K562 (cell line): ENCODE measurements around the gene PDLIM7. TPM values are rescaled to one million over a fixed set of nuclear protein-coding genes. Genes with fewer than 3 reads are reported as not detected.

Experiments
- ARHGAP35 ChIP-seq: fragments of 450-650 bp; IDR thresholded peaks from 2 replicates; pipeline ENCODE4 v1.6.1; 2018; ENCODE audit not compliant: partially characterized antibody
- CBX1 ChIP-seq: sonication (generic); IDR thresholded peaks from 2 replicates; pipeline ENCODE4 v1.6.1; 2016; ENCODE audit warnings: antibody characterized with exemption, low read depth, mild to moderate bottlenecking
- CEBPG ChIP-seq, 3 experiments: fragments of 200-800 bp in 1 of 3; sonication (Bioruptor generic) in 1 of 3; sonication (generic) in 1 of 3; formaldehyde crosslinking in 1 of 3; IDR thresholded peaks in 2 of 3; conservative IDR thresholded peaks in 1 of 3; 2 replicates each; pipeline versions ENCODE4 v1.6.1 to v1.8.0; 2016 to 2022; ENCODE audit warnings: missing compliant biosample characterization in 2 of 3, missing genetic modification characterization in 2 of 3, mild to moderate bottlenecking in 1 of 3, missing genetic modification reagents in 1 of 3
- DACH1 ChIP-seq: fragments of 450-650 bp; IDR thresholded peaks from 2 replicates; pipeline ENCODE4 v1.6.1; 2018; ENCODE audit not compliant: partially characterized antibody
- ETV1 ChIP-seq: fragments of 450-650 bp; conservative IDR thresholded peaks from 2 replicates; pipeline ENCODE4 v1.6.1; 2016; ENCODE audit warnings: missing genetic modification characterization, control low read depth, low read depth, missing compliant biosample characterization
- HNRNPL ChIP-seq: fragments of 200-400 bp; formaldehyde crosslinking; IDR thresholded peaks from 2 replicates; pipeline ENCODE4 v1.6.1; 2017; ENCODE audit warnings: low read depth, mild to moderate bottlenecking, low read length
- IFI16 ChIP-seq: fragments of 250-450 bp; sonication (Bioruptor Pico); IDR thresholded peaks from 2 replicates; pipeline ENCODE4 v2.1.2; 2022; ENCODE audit warnings: mild to moderate bottlenecking, inconsistent platforms
- LCOR ChIP-seq: sonication (generic); formaldehyde crosslinking; IDR thresholded peaks from 2 replicates; pipeline ENCODE4 v1.8.0; 2022; ENCODE audit warnings: mild to moderate bottlenecking, missing genetic modification reagents
- LEF1 ChIP-seq: fragments of 450-650 bp; IDR thresholded peaks from 2 replicates; pipeline ENCODE4 v1.6.1; 2016; ENCODE audit warnings: mild to moderate bottlenecking
- MTA2 ChIP-seq: fragments of 450-650 bp; IDR thresholded peaks from 2 replicates; pipeline ENCODE4 v1.6.1; 2016; ENCODE audit warnings: low read depth
- NEUROD1 ChIP-seq: fragments of 150-350 bp; IDR thresholded peaks from 2 replicates; pipeline ENCODE4 v1.6.1; 2014; ENCODE audit warnings: borderline replicate concordance, low read length, low read depth; ENCODE audit not compliant: partially characterized antibody
- PCBP1 ChIP-seq: fragments of 200-400 bp; formaldehyde crosslinking; IDR thresholded peaks from 2 replicates; pipeline ENCODE4 v1.6.1; 2018; ENCODE audit warnings: mild to moderate bottlenecking, low read depth, low read length; ENCODE audit not compliant: poor library complexity, severe bottlenecking
- RBM14 ChIP-seq: fragments of 200-400 bp; formaldehyde crosslinking; IDR thresholded peaks from 2 replicates; pipeline ENCODE4 v1.6.1; 2018; ENCODE audit warnings: low read depth, mild to moderate bottlenecking, low read length, moderate library complexity, borderline replicate concordance; ENCODE audit not compliant: insufficient read depth
- SMAD3 ChIP-seq: fragments of 450-650 bp; formaldehyde crosslinking; conservative IDR thresholded peaks from 2 replicates; pipeline ENCODE4 v1.4.0; 2020; ENCODE audit warnings: mild to moderate bottlenecking
- THRAP3 ChIP-seq: fragments of 450-650 bp; IDR thresholded peaks from 2 replicates; pipeline ENCODE4 v1.6.1; 2016; ENCODE audit warnings: mild to moderate bottlenecking, inconsistent platforms, borderline replicate concordance
- ZFPM2 ChIP-seq: fragments of 250-450 bp; sonication (Bioruptor Pico); IDR thresholded peaks from 2 replicates; pipeline ENCODE4 v1.5.1; 2022; ENCODE audit warnings: mild to moderate bottlenecking
- ZFX ChIP-seq: sonication (generic); formaldehyde crosslinking; IDR thresholded peaks from 2 replicates; pipeline ENCODE4 v1.8.0; 2022; ENCODE audit warnings: mild to moderate bottlenecking, missing genetic modification reagents, moderate library complexity
- ZNF174 ChIP-seq: fragments of 250-450 bp; sonication (Bioruptor Pico); IDR thresholded peaks from 2 replicates; pipeline ENCODE4 v1.4.0; 2020; ENCODE audit warnings: mild to moderate bottlenecking
- ZNF239 ChIP-seq: fragments of 250-450 bp; sonication (Bioruptor Pico); IDR thresholded peaks from 2 replicates; pipeline ENCODE4 v1.4.0; 2020; ENCODE audit warnings: mild to moderate bottlenecking
- ZNF717 ChIP-seq: fragments of 250-450 bp; sonication (Bioruptor Pico); IDR thresholded peaks from 2 replicates; pipeline ENCODE4 v1.5.0; 2021
- polyA plus RNA-seq, 8 experiments: library from polyadenylated mRNA; depleted of rRNA in 4 of 8; stranded (reverse) in 5 of 8; unstranded in 3 of 8; fragments of >200 nt; fragmentation: Nextera tagmentation in 2 of 8; fragmentation: Illumina TruSeq in 1 of 8; extraction: Ambion mirVana in 2 of 8; extraction: Trizol in 1 of 8; gene quantifications; 2 replicates each; pipeline versions ENCODE4 v1.2.1 to v1.2.3, GENCODE V29; 2011 to 2014; ENCODE audit warnings: inconsistent platforms in 1 of 8, missing spikeins in 1 of 8
- total RNA-seq, 7 experiments: library from RNA; depleted of rRNA in 6 of 7; stranded (reverse); fragments of >200 nt in 6 of 7; fragmentation: Illumina TruSeq in 2 of 7; extraction: Trizol in 2 of 7; gene quantifications; 2 replicates each; pipeline versions ENCODE4 v1.2.1 to v1.2.3, GENCODE V29; 2011 to 2021; ENCODE audit warnings: low replicate concordance in 1 of 7
- TF ChIP-seq, protein P1 (sequence below): fragments of 450-650 bp; IDR thresholded peaks from 2 replicates; pipeline ENCODE4 v1.6.1; 2018; ENCODE audit not compliant: partially characterized antibody
- TF ChIP-seq, protein P2 (sequence below): sonication (generic); formaldehyde crosslinking; IDR thresholded peaks from 2 replicates; pipeline ENCODE4 v1.8.0; 2023; ENCODE audit warnings: mild to moderate bottlenecking, missing genetic modification reagents
- TF ChIP-seq, protein P3 (sequence below), 2 experiments: IDR thresholded peaks; 2 replicates each; pipeline ENCODE4 v1.6.1; 2012; ENCODE audit warnings: improper control_type of control experiment in 2 of 2, low read depth in 2 of 2, low read length in 2 of 2, borderline replicate concordance in 1 of 2

Gene PDLIM7
- total and polyA plus RNA-seq, 9 of the 15 experiments (the other 6 are each of a cell fraction or from before 2014, with no cell fraction given): 2.1 to 124 (median 32.6) TPM

DNA sequence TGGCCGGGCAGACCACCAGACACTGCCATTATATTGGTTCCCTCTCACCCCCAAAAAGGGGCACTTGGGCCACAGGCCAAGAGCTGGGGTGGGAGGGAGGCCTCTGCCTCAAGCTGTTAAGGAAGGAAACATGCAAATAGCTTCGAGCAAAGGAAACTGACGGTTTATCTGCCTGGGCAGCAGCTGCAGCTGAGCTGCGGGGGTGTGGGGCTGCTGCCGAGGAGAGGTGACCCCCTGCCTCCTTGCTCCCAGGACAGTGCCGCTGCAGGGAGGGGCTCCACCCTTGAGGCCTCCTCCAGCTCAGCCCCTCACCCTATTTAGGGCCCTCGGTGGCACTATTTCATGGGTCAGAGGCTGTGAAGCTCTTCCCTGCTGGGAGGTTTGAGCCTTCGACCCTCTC lies 11.4 kb upstream of the PDLIM7 start (continued):
- TF ChIP-seq, protein P1, sequence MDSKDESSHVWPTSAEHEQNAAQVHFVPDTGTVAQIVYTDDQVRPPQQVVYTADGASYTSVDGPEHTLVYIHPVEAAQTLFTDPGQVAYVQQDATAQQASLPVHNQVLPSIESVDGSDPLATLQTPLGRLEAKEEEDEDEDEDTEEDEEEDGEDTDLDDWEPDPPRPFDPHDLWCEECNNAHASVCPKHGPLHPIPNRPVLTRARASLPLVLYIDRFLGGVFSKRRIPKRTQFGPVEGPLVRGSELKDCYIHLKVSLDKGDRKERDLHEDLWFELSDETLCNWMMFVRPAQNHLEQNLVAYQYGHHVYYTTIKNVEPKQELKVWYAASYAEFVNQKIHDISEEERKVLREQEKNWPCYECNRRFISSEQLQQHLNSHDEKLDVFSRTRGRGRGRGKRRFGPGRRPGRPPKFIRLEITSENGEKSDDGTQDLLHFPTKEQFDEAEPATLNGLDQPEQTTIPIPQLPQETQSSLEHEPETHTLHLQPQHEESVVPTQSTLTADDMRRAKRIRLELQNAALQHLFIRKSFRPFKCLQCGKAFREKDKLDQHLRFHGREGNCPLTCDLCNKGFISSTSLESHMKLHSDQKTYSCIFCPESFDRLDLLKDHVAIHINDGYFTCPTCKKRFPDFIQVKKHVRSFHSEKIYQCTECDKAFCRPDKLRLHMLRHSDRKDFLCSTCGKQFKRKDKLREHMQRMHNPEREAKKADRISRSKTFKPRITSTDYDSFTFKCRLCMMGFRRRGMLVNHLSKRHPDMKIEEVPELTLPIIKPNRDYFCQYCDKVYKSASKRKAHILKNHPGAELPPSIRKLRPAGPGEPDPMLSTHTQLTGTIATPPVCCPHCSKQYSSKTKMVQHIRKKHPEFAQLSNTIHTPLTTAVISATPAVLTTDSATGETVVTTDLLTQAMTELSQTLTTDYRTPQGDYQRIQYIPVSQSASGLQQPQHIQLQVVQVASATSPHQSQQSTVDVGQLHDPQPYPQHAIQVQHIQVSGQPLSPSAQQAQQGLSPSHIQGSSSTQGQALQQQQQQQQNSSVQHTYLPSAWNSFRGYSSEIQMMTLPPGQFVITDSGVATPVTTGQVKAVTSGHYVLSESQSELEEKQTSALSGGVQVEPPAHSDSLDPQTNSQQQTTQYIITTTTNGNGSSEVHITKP: no peak
- TF ChIP-seq LEF1 (peak; percentile 58; the same call in 1 of the 2 replicates), LCOR (no peak), RBM14 (no peak), DACH1 (peak; percentile 54), SMAD3 (CRISPR knock-in tag) (no peak), ETV1 (tag) (no peak), PCBP1 (no peak), MTA2 (peak; percentile 51; the same call in 1 of the 2 replicates), ZNF717 (no peak), ZFX (CRISPR knock-in tag) (no peak), CEBPG (CRISPR knock-in tag; IDR thresholded peaks at IDR 0.05) (no peak), CEBPG (tag; conservative IDR thresholded peaks at IDR 0.05 in 1 of 2, IDR thresholded peaks at IDR 0.05 in 1 of 2) (no peak), ZNF239 (CRISPR knock-in tag) (no peak), THRAP3 (no peak), IFI16 (no peak), CBX1 (no peak), HNRNPL (no peak), NEUROD1 (peak; percentile 20), ZNF174 (CRISPR knock-in tag) (no peak), ARHGAP35 (no peak), ZFPM2 (CRISPR knock-in tag) (no peak)
- TF ChIP-seq, protein P2, sequence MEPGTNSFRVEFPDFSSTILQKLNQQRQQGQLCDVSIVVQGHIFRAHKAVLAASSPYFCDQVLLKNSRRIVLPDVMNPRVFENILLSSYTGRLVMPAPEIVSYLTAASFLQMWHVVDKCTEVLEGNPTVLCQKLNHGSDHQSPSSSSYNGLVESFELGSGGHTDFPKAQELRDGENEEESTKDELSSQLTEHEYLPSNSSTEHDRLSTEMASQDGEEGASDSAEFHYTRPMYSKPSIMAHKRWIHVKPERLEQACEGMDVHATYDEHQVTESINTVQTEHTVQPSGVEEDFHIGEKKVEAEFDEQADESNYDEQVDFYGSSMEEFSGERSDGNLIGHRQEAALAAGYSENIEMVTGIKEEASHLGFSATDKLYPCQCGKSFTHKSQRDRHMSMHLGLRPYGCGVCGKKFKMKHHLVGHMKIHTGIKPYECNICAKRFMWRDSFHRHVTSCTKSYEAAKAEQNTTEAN (CRISPR knock-in tag): no peak
- TF ChIP-seq, protein P3, sequence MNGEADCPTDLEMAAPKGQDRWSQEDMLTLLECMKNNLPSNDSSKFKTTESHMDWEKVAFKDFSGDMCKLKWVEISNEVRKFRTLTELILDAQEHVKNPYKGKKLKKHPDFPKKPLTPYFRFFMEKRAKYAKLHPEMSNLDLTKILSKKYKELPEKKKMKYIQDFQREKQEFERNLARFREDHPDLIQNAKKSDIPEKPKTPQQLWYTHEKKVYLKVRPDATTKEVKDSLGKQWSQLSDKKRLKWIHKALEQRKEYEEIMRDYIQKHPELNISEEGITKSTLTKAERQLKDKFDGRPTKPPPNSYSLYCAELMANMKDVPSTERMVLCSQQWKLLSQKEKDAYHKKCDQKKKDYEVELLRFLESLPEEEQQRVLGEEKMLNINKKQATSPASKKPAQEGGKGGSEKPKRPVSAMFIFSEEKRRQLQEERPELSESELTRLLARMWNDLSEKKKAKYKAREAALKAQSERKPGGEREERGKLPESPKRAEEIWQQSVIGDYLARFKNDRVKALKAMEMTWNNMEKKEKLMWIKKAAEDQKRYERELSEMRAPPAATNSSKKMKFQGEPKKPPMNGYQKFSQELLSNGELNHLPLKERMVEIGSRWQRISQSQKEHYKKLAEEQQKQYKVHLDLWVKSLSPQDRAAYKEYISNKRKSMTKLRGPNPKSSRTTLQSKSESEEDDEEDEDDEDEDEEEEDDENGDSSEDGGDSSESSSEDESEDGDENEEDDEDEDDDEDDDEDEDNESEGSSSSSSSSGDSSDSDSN (IDR thresholded peaks at IDR 0.05; ENCODE audit: borderline replicate concordance in 1 of 2, low read depth in 2 of 2, low read length in 2 of 2): no peak
